ENCODE measurements around the gene KCTD16. TPM values are rescaled to one million over a fixed set of nuclear protein-coding genes. Genes with fewer than 3 reads are reported as not detected.
A peak's percentile ranks its signal among the peaks of the same experiment; 100 is the strongest.

Gene KCTD16
- polyA plus RNA-seq, 1 of the 3 experiments (the other 2 are of a cell fraction): 0.03 TPM

GRCh38 chr5:144187699-144188294 is 17.1 kb downstream of the KCTD16 start:
- H3K27ac ChIP-seq (ENCODE audit: low read depth in 2 of 2, low read length in 1 of 2): peak overlapping the region; percentile 80 to 93
- DNase-seq: peak; percentile 45
- H3K4me3 ChIP-seq (ENCODE audit: low read depth in 2 of 2, low read length in 1 of 2): no peak overlapping the region
- no peaks in the 10 kb centered on the region for H3K9me3 ChIP-seq
- no peaks in the 10 kb centered on the region for H4K20me1 ChIP-seq (ENCODE audit: insufficient read depth)
- H3K4me1 ChIP-seq (ENCODE audit: control insufficient read depth in 1 of 2, insufficient read depth in 2 of 2, low read depth in 1 of 2, low read length in 1 of 2): peaks cover 5 to 17% of the 10 kb centered on the region in 2 experiments; a peak in 3 of 4 replicates
- H2AFZ ChIP-seq (ENCODE audit: low read depth): no peak overlapping the region
- H3K36me3 ChIP-seq (replicated peaks in 1 of 2; ENCODE audit: control insufficient read depth in 1 of 2, insufficient read depth in 2 of 2, low read length in 1 of 2): no peaks in the 10 kb centered on the region
- no peaks in the 10 kb centered on the region for H3K79me2 ChIP-seq (ENCODE audit: insufficient read depth)
- H3K4me2 ChIP-seq: peak overlapping the region; percentile 21; the same call in 1 of the 2 replicates
- peak overlapping the region; percentile 37; the same call in 1 of the 2 replicates for H3K9ac ChIP-seq
- TF ChIP-seq USF2 (IDR thresholded peaks at IDR 0.05; ENCODE audit: borderline replicate concordance, low read depth, low read length) (no peak), RAD21 (IDR thresholded peaks at IDR 0.05; ENCODE audit: low read length) (no peak), FOSL2 (IDR thresholded peaks at IDR 0.05; ENCODE audit: borderline replicate concordance, low read depth) (0 out of 2 replicates have a peak, but pooled peaks have one; percentile 39), MXI1 (IDR thresholded peaks at IDR 0.05; ENCODE audit: low read depth, low read length) (0 out of 2 replicates have a peak, but pooled peaks have one; percentile 13), GABPA (IDR thresholded peaks at IDR 0.05; ENCODE audit: low read depth) (peak; percentile 61), POLR2AphosphoS5 (IDR thresholded peaks at IDR 0.05; ENCODE audit: low read depth, low read length) (peak; percentile 59; the same call in 1 of the 2 replicates), ELF1 (IDR thresholded peaks at IDR 0.05) (peak; percentile 31; the same call in 1 of the 2 replicates), NFIC (IDR thresholded peaks at IDR 0.05; ENCODE audit: borderline replicate concordance) (peak; percentile 88), RXRA (IDR thresholded peaks at IDR 0.05; ENCODE audit: borderline replicate concordance, low read depth) (0 out of 2 replicates have a peak, but pooled peaks have one; percentile 43), CHD2 (IDR thresholded peaks at IDR 0.05; ENCODE audit: low read length, partially characterized antibody) (peak; percentile 45), YY1 (IDR thresholded peaks at IDR 0.05; ENCODE audit: low read depth) (no peak), MAX (IDR thresholded peaks at IDR 0.05; ENCODE audit: low read depth) (peak; percentile 39; the same call in 1 of the 2 replicates), RFX5 (IDR thresholded peaks at IDR 0.05; ENCODE audit: low read length) (no peak), EP300 (IDR thresholded peaks at IDR 0.05; ENCODE audit: borderline replicate concordance in 1 of 2, low read depth in 1 of 2, low read length in 1 of 2) (peak; percentile 55 to 77; a peak in 2 of 4 replicates), SIN3A (IDR thresholded peaks at IDR 0.05; ENCODE audit: borderline replicate concordance, low read depth, low read length) (peak; percentile 76; the same call in 1 of the 2 replicates), PBX3 (IDR thresholded peaks at IDR 0.05) (peak; percentile 76), RCOR1 (IDR thresholded peaks at IDR 0.05; ENCODE audit: low read length) (peak; percentile 66; the same call in 1 of the 2 replicates), REST (IDR thresholded peaks at IDR 0.05; ENCODE audit: low read depth, low read length) (no peak), CTCF (IDR thresholded peaks at IDR 0.05) (no peak), TCF12 (IDR thresholded peaks at IDR 0.05) (peak; percentile 88), GATA2 (CRISPR knock-in tag; IDR thresholded peaks at IDR 0.05) (peak; percentile 34; the same call in 1 of the 2 replicates), FOXM1 (IDR thresholded peaks at IDR 0.05; ENCODE audit: low read depth) (peak; percentile 67), TEAD4 (IDR thresholded peaks at IDR 0.05; ENCODE audit: borderline replicate concordance, insufficient read depth) (peak; percentile 65; the same call in 1 of the 2 replicates), FOXJ3 (CRISPR knock-in tag; IDR thresholded peaks at IDR 0.05) (no peak), JUND (IDR thresholded peaks at IDR 0.05) (peak; percentile 60; the same call in 1 of the 2 replicates)
- CTCF ChIA-PET: interaction anchor here (1.1 to 1.7 kb wide), 3 partner anchors 18 to 1474 kb away, joined by 3 to 6 read pairs (median 3); no protein-coding TSS in a partner anchor
- WGBS (ENCODE audit: low lambda C conversion rate): 0% methylated on average over 2 of the region's 2 CpGs
- POLR2A ChIA-PET: no interaction called here
- H3K9me2 ChIP-seq: no peaks in the 10 kb centered on the region
- H3F3A ChIP-seq (replicated peaks; ENCODE audit: insufficient read depth): peaks cover 35% of the 10 kb centered on the region
- H3K27me3 ChIP-seq (ENCODE audit: insufficient read depth): no peaks in the 10 kb centered on the region

Measured in SK-N-SH (cell line).